GM23338 (cell line): ENCODE measurements around the gene EVI5.

ENCODE experiments used
- EZH2 ChIP-seq: fragments of 200-600 bp; sonication (generic); IDR thresholded peaks from one replicate; pipeline ENCODE4 v1.8.0; 2017; ENCODE audit warnings: antibody characterized with exemption, mild to moderate bottlenecking, low read depth; ENCODE audit not compliant: unreplicated experiment
- STAT1 ChIP-seq: IDR thresholded peaks from one replicate; pipeline ENCODE4 v1.6.1; 2016; ENCODE audit warnings: antibody characterized with exemption; ENCODE audit not compliant: unreplicated experiment
- TF ChIP-seq, protein P1 (sequence below), 2 experiments: fragments of 200-600 bp in 1 of 2; sonication (generic) in 1 of 2; conservative IDR thresholded peaks; 2 replicates each; pipeline versions ENCODE4 v1.5.1 to v1.6.1; 2016 to 2017; ENCODE audit warnings: antibody characterized with exemption in 2 of 2, low read depth in 2 of 2, mild to moderate bottlenecking in 2 of 2, moderate library complexity in 1 of 2

DNA sequence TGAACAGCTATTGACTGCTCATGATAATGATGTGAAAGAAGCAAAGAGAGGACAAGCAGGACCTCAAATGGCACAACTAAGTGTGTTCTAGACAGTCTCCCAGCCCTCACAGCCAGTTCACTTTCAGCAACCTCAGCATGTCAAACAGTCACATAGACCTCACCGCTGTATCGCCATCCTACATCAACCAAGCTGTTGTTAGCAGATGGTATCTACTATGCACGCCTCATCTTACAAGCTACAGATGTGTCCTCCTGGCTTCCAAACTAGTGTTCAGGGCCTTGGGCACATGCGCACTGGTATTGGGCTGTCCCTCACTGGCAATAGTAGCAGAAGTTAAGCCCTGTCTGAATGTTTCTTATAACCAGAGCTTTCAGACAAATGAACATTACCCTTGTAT lies 28.4 kb downstream of the EVI5 start:
- TF ChIP-seq, protein P1, sequence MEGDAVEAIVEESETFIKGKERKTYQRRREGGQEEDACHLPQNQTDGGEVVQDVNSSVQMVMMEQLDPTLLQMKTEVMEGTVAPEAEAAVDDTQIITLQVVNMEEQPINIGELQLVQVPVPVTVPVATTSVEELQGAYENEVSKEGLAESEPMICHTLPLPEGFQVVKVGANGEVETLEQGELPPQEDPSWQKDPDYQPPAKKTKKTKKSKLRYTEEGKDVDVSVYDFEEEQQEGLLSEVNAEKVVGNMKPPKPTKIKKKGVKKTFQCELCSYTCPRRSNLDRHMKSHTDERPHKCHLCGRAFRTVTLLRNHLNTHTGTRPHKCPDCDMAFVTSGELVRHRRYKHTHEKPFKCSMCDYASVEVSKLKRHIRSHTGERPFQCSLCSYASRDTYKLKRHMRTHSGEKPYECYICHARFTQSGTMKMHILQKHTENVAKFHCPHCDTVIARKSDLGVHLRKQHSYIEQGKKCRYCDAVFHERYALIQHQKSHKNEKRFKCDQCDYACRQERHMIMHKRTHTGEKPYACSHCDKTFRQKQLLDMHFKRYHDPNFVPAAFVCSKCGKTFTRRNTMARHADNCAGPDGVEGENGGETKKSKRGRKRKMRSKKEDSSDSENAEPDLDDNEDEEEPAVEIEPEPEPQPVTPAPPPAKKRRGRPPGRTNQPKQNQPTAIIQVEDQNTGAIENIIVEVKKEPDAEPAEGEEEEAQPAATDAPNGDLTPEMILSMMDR (conservative IDR thresholded peaks at IDR 0.05; ENCODE audit: low read depth in 2 of 2): no peak
- TF ChIP-seq EZH2 (no peak), STAT1 (no peak)
